H1 (cell line): ENCODE results near the gene BMF. TPM values are rescaled to one million over a fixed set of nuclear protein-coding genes. Genes with fewer than 3 reads are reported as not detected.

Source experiments
- CTCF ChIA-PET: fragments of 300-600 bp; sonication (Branson Sonifier 250); formaldehyde crosslinking; loops from one replicate; lab custom pipeline; 2021; ENCODE audit not compliant: partially characterized antibody; lab: Charles Lee
- POLR2A ChIA-PET: fragments of 300-600 bp; sonication (Branson Sonifier 250); formaldehyde crosslinking; loops from one replicate; lab custom pipeline; 2021; ENCODE audit warnings: inconsistent platforms; ENCODE audit not compliant: partially characterized antibody; lab: Charles Lee
- DNase-seq, 2 experiments: peaks; one replicate each; pipeline versions ENCODE4 v3.0.0 to v3.0.0-alpha.2; 2010 to 2022; ENCODE audit warnings: low spot score in 2 of 2, low read depth in 1 of 2, mixed read lengths in 1 of 2
- FAIRE-seq: peaks from 2 replicates; lab custom pipeline; 2011; peaks lifted over from hg19 to GRCh38; lab: Jason Lieb, UNC
- H2AFZ ChIP-seq: 2 replicates; pipeline ENCODE4 v1.8.1; 2012; ENCODE audit warnings: low read length, inconsistent platforms
- H2AK5ac ChIP-seq: 2 replicates; pipeline ENCODE4 v1.6.1; 2013; ENCODE audit warnings: low read depth, low read length
- H2BK120ac ChIP-seq: replicated peaks from 2 replicates; pipeline ENCODE3; 2013; ENCODE audit warnings: low read depth, low read length, inconsistent platforms
- H2BK12ac ChIP-seq: 2 replicates; pipeline ENCODE4 v1.6.1; 2013; ENCODE audit warnings: low read depth, low read length
- H2BK15ac ChIP-seq: 2 replicates; pipeline ENCODE4 v1.6.1; 2013; ENCODE audit warnings: low read length
- H2BK20ac ChIP-seq: 2 replicates; pipeline ENCODE4 v1.6.1; 2013; ENCODE audit warnings: low read length
- H2BK5ac ChIP-seq: 2 replicates; pipeline ENCODE4 v1.6.1; 2013; ENCODE audit warnings: low read depth, low read length
- H3K14ac ChIP-seq: 2 replicates; pipeline ENCODE4 v1.6.1; 2013; ENCODE audit warnings: inconsistent platforms; ENCODE audit not compliant: insufficient read length
- H3K18ac ChIP-seq: 2 replicates; pipeline ENCODE4 v1.6.1; 2013; ENCODE audit warnings: low read length; ENCODE audit errors: extremely low read depth
- H3K23ac ChIP-seq: 2 replicates; pipeline ENCODE4 v1.6.1; 2013; ENCODE audit warnings: inconsistent platforms; ENCODE audit not compliant: insufficient read length
- H3K23me2 ChIP-seq: 2 replicates; pipeline ENCODE4 v1.6.1; 2013; ENCODE audit warnings: low read depth, low read length
- H3K27ac ChIP-seq: 2 replicates; pipeline ENCODE4 v1.6.1; 2011; ENCODE audit warnings: low read depth, low read length, inconsistent platforms
- H3K27me3 ChIP-seq, 4 experiments: replicated peaks in 1 of 4; 1 replicate in 1 of 4; 2 replicates in 3 of 4; pipeline versions ENCODE4 v1.6.1 to v1.8.1; 2011 to 2013; ENCODE audit warnings: low read length in 3 of 4, mild to moderate bottlenecking in 3 of 4, inconsistent platforms in 2 of 4, mixed read lengths in 2 of 4, moderate library complexity in 1 of 4; ENCODE audit not compliant: control insufficient read depth in 3 of 4, insufficient read depth in 3 of 4; ENCODE audit errors: extremely low read depth in 1 of 4
- H3K36me3 ChIP-seq, 4 experiments: 2 replicates each; pipeline versions ENCODE4 v1.6.1 to v1.8.1; 2011 to 2013; ENCODE audit warnings: mild to moderate bottlenecking in 4 of 4, low read length in 3 of 4, moderate library complexity in 2 of 4, control low read depth in 1 of 4, inconsistent platforms in 1 of 4; ENCODE audit not compliant: insufficient read depth in 4 of 4, control insufficient read depth in 2 of 4
- H3K4ac ChIP-seq: replicated peaks from 2 replicates; pipeline ENCODE3; 2013; ENCODE audit warnings: low read length, low read depth, mixed read lengths, inconsistent platforms; ENCODE audit not compliant: insufficient read length
- H3K4me1 ChIP-seq, 4 experiments: replicated peaks in 1 of 4; 1 replicate in 1 of 4; 2 replicates in 3 of 4; pipeline versions ENCODE4 v1.6.1 to v1.8.1; 2011 to 2013; ENCODE audit warnings: low read length in 3 of 4, inconsistent platforms in 2 of 4, mixed read lengths in 1 of 4; ENCODE audit not compliant: insufficient read depth in 4 of 4, control insufficient read depth in 3 of 4
- H3K4me2 ChIP-seq, 2 experiments: 2 replicates each; pipeline versions ENCODE4 v1.6.1 to v1.8.1; 2011 to 2013; ENCODE audit warnings: low read depth in 2 of 2, low read length in 2 of 2, control low read depth in 1 of 2, inconsistent platforms in 1 of 2, mild to moderate bottlenecking in 1 of 2; ENCODE audit not compliant: insufficient read depth in 1 of 2
- H3K4me3 ChIP-seq, 4 experiments: fragments of 200-600, 300-600 bp in 1 of 4; sonication (generic), shearing (Covaris generic), sonication (Bioruptor Twin) in 1 of 4; 2 replicates each; pipeline versions ENCODE4 v1.5.1 to v1.8.1; 2011 to 2016; ENCODE audit warnings: low read length in 4 of 4, low read depth in 3 of 4, control low read depth in 2 of 4, inconsistent platforms in 2 of 4, mild to moderate bottlenecking in 2 of 4, mixed read lengths in 1 of 4, moderate library complexity in 1 of 4; ENCODE audit not compliant: insufficient read depth in 2 of 4; ENCODE audit errors: extremely low read depth in 1 of 4
- H3K56ac ChIP-seq: replicated peaks from 2 replicates; pipeline ENCODE3; 2013; ENCODE audit warnings: low read depth, mild to moderate bottlenecking, mixed read lengths, low read length, inconsistent platforms; ENCODE audit not compliant: insufficient read length
- H3K79me1 ChIP-seq: 2 replicates; pipeline ENCODE4 v1.6.1; 2013; ENCODE audit warnings: low read depth, low read length, control low read depth
- H3K79me2 ChIP-seq, 2 experiments: 2 replicates each; pipeline versions ENCODE4 v1.6.1 to v1.8.1; 2012 to 2013; ENCODE audit warnings: low read length in 2 of 2, mild to moderate bottlenecking in 2 of 2, inconsistent platforms in 1 of 2; ENCODE audit not compliant: insufficient read depth in 2 of 2, control insufficient read depth in 1 of 2
- H3K9ac ChIP-seq, 4 experiments: replicated peaks in 1 of 4; 1 replicate in 1 of 4; 2 replicates in 3 of 4; pipeline versions ENCODE4 v1.6.1 to v1.8.1; 2011 to 2013; ENCODE audit warnings: low read depth in 3 of 4, low read length in 3 of 4, control low read depth in 2 of 4, mild to moderate bottlenecking in 2 of 4, moderate library complexity in 2 of 4, inconsistent platforms in 1 of 4; ENCODE audit errors: extremely low read depth in 1 of 4
- H3K9me3 ChIP-seq, 2 experiments: 2 replicates each; pipeline versions ENCODE4 v1.6.1 to v1.8.1; 2012 to 2013; ENCODE audit warnings: mild to moderate bottlenecking in 2 of 2, moderate library complexity in 2 of 2, control low read depth in 1 of 2, inconsistent platforms in 1 of 2, low read depth in 1 of 2, low read length in 1 of 2, mixed read lengths in 1 of 2; ENCODE audit not compliant: insufficient read depth in 2 of 2
- H4K20me1 ChIP-seq, 2 experiments: replicated peaks in 1 of 2; 2 replicates each; pipeline versions ENCODE3 to v1.8.1; 2011 to 2013; ENCODE audit warnings: inconsistent platforms in 2 of 2, low read length in 2 of 2, mild to moderate bottlenecking in 1 of 2; ENCODE audit not compliant: insufficient read depth in 2 of 2, control insufficient read depth in 1 of 2
- H4K5ac ChIP-seq: 2 replicates; pipeline ENCODE4 v1.6.1; 2013; ENCODE audit warnings: low read length, low read depth, mixed read lengths, inconsistent platforms; ENCODE audit not compliant: insufficient read length
- H4K8ac ChIP-seq: 2 replicates; pipeline ENCODE4 v1.8.0; 2013; ENCODE audit warnings: mild to moderate bottlenecking, moderate library complexity, low read length, inconsistent platforms; ENCODE audit not compliant: insufficient read depth; ENCODE audit errors: extremely low read depth
- H4K91ac ChIP-seq: replicated peaks from 2 replicates; pipeline ENCODE3; 2013; ENCODE audit warnings: low read length, mixed read lengths, inconsistent platforms; ENCODE audit not compliant: insufficient read length
- BACH1 ChIP-seq: IDR thresholded peaks from 2 replicates; pipeline ENCODE4 v1.6.1; 2012; ENCODE audit warnings: low read length, improper control_type of control experiment
- CBX5 ChIP-seq: fragments of 300-800, 300-1000 bp; sonication (generic); IDR thresholded peaks from 2 replicates; pipeline ENCODE4 v1.7.1; 2016; ENCODE audit warnings: antibody characterized with exemption, low read length, low read depth
- CREB1 ChIP-seq: IDR thresholded peaks from 2 replicates; pipeline ENCODE4 v1.6.1; 2012; ENCODE audit warnings: inconsistent platforms
- KDM4A ChIP-seq: IDR thresholded peaks from one replicate; pipeline ENCODE4 v1.7.1; 2012; ENCODE audit warnings: low read depth, mild to moderate bottlenecking, moderate library complexity, low read length, inconsistent platforms; ENCODE audit not compliant: severe bottlenecking
- MAFK ChIP-seq: IDR thresholded peaks from 2 replicates; pipeline ENCODE4 v1.6.1; 2012; ENCODE audit warnings: low read depth, mild to moderate bottlenecking, improper control_type of control experiment, low read length
- RBBP5 ChIP-seq: IDR thresholded peaks from 2 replicates; pipeline ENCODE4 v1.7.1; 2012; ENCODE audit warnings: low read depth, mild to moderate bottlenecking, inconsistent platforms, low read length, moderate library complexity, borderline replicate concordance
- RNF2 ChIP-seq: fragments of 200-900, 300-1000 bp; sonication (generic); IDR thresholded peaks from 2 replicates; pipeline ENCODE4 v1.7.1; 2016; ENCODE audit warnings: borderline replicate concordance, low read depth, mild to moderate bottlenecking, antibody characterized with exemption, low read length; ENCODE audit not compliant: poor library complexity, severe bottlenecking; ENCODE audit errors: missing control alignments
- SIN3A ChIP-seq, 2 experiments: IDR thresholded peaks in 1 of 2; conservative IDR thresholded peaks in 1 of 2; 2 replicates each; pipeline ENCODE4 v1.6.1; 2011 to 2012; ENCODE audit warnings: low read length in 2 of 2, improper control_type of control experiment in 1 of 2, low read depth in 1 of 2, mild to moderate bottlenecking in 1 of 2
- WGBS, 2 experiments: shearing (Covaris generic) in 1 of 2; methylation state at CpG; one replicate each; pipeline versions ENCODE4 v1.1.6 to v1.1.7; 2013 to 2015; ENCODE audit warnings: low lambda C conversion rate in 2 of 2, mixed read lengths in 2 of 2, inconsistent platforms in 1 of 2, low coverage in 1 of 2, missing lambda C conversion rate in 1 of 2; ENCODE audit not compliant: insufficient replicate concordance in 2 of 2, insufficient coverage in 1 of 2, insufficient read length in 1 of 2; ENCODE audit errors: extremely low coverage in 1 of 2, missing lambda C conversion rate in 1 of 2; 5-methylcytosine and 5-hydroxymethylcytosine counted together
- polyA plus RNA-seq, 7 experiments: library from polyadenylated mRNA; depleted of rRNA in 3 of 7; stranded (reverse) in 5 of 7; unstranded in 2 of 7; fragments of >200 nt in 5 of 7; fragments of 200-250 nt in 2 of 7; gene quantifications; 1 replicate in 5 of 7; 2 replicates in 1 of 7; 4 replicates in 1 of 7; pipeline versions ENCODE4 v1.2.1 to v1.2.3, GENCODE V29; 2011 to 2013; ENCODE audit warnings: missing spikeins in 2 of 7, mixed read lengths in 2 of 7
- total RNA-seq: library from RNA; stranded (reverse); fragmentation: NEBNext Ultra II Directional; extraction: Animal tissue kit (Norgen Biotek cat#: 25700); gene quantifications from 2 replicates; pipeline ENCODE4 v1.2.1, GENCODE V29; 2021
- TF ChIP-seq, protein P1 (sequence below): IDR thresholded peaks from 2 replicates; pipeline ENCODE4 v1.6.1; 2012; ENCODE audit warnings: low read length, inconsistent platforms
- TF ChIP-seq, protein P2 (sequence below): IDR thresholded peaks from 2 replicates; pipeline ENCODE4 v1.6.1; 2012; ENCODE audit warnings: inconsistent platforms

The BMF gene
- total and polyA plus RNA-seq, 2 of the 8 experiments (the other 6 are each of a cell fraction or from before 2014, with no cell fraction given) = 21.2 to 24.2 TPM

DNA sequence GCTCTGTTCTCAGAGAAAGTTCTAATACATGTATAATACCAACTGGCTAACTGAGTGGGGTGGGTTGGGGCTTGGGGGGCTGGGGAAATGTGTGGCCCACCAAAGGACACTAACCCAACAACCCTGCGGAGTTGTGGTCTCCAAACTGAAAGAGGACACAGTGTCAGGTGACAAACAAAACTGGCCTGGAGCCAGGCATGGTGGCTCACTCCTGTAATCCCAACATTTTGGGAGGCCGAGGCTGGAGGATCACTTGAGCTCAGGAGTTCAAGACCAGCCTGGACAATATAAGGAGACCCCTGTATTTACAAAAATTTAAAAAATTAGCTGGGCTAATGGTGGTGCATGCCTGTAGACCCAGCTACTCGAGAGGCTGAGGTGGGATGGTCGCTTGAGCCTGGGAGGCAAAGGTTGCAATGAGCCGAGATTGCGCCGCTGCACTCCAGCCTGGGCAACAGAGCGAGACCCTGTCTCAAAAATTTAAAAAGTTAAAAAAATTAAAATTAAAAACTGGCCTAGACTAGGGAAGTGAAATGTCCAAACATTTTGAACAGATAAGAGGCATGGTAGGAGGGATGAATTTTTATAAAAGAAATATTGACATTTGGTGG, 38.0 kb downstream of the BMF start:
- no peak for FAIRE-seq
- no peaks in the 10 kb centered on the region for H3K9me3 ChIP-seq
- TF ChIP-seq SIN3A (conservative IDR thresholded peaks at IDR 0.05 in 1 of 2, IDR thresholded peaks at IDR 0.05 in 1 of 2; ENCODE audit: low read depth in 1 of 2, low read length in 2 of 2) (no peak), CBX5 (no peak), RBBP5 (no peak), BACH1 (no peak), CREB1 (no peak), KDM4A (no peak), MAFK (no peak), RNF2 (no peak)
- TF ChIP-seq, protein P1, sequence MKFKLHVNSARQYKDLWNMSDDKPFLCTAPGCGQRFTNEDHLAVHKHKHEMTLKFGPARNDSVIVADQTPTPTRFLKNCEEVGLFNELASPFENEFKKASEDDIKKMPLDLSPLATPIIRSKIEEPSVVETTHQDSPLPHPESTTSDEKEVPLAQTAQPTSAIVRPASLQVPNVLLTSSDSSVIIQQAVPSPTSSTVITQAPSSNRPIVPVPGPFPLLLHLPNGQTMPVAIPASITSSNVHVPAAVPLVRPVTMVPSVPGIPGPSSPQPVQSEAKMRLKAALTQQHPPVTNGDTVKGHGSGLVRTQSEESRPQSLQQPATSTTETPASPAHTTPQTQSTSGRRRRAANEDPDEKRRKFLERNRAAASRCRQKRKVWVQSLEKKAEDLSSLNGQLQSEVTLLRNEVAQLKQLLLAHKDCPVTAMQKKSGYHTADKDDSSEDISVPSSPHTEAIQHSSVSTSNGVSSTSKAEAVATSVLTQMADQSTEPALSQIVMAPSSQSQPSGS = no peak
- TF ChIP-seq, protein P2, sequence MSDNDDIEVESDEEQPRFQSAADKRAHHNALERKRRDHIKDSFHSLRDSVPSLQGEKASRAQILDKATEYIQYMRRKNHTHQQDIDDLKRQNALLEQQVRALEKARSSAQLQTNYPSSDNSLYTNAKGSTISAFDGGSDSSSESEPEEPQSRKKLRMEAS = no peak

More for the DNA sequence above, 38.0 kb downstream of the BMF start:
- Histone ChIP-seq H3K4ac (no peak overlapping the region), H2BK5ac (no peak overlapping the region), H3K18ac (no peak overlapping the region), H3K4me2 (no peak overlapping the region), H3K27ac (no peak overlapping the region), H2AFZ (no peak overlapping the region), H3K4me3 (no peak overlapping the region), H2BK15ac (no peak overlapping the region), H3K23ac (no peak overlapping the region), H3K4me1 (peaks cover 0 to 17% (median 10%) of the 10 kb centered on the region in 4 experiments; a peak in 6 of 7 replicates), H2BK20ac (no peak overlapping the region), H3K14ac (no peak overlapping the region), H2BK12ac (no peak overlapping the region), H4K8ac (no peak overlapping the region), H4K20me1 (no peaks in the 10 kb centered on the region), H2BK120ac (no peak overlapping the region), H3K27me3 (no peaks in the 10 kb centered on the region; a peak in 1 of 7 replicates), H4K5ac (no peak overlapping the region), H3K9ac (no peak overlapping the region), H3K79me1 (no peaks in the 10 kb centered on the region), H3K56ac (no peak overlapping the region), H2AK5ac (no peak overlapping the region), H3K36me3 (no peaks in the 10 kb centered on the region), H3K79me2 (no peaks in the 10 kb centered on the region), H4K91ac (no peak overlapping the region), H3K23me2 (no peaks in the 10 kb centered on the region)
- 92% methylated on average over 8 of the region's 8 CpGs; no CpG with 5 or more reads in 1 of the 2 experiments for WGBS, 2 experiments
- POLR2A ChIA-PET = interaction anchor here (0.7 to 1.2 kb wide), 3 partner anchors 31 to 191 kb away, joined by 3 to 6 read pairs (median 3); no protein-coding TSS in a partner anchor
- no peak for DNase-seq
- CTCF ChIA-PET = interaction anchor here (1.0 to 10.5 kb wide), 5 partner anchors 11 to 204 kb away, joined by 3 to 113 read pairs (median 5); partner anchors contain the start of gene BMF
